Vagina (tissue), 2 donors: ENCODE results near the gene CZIB.

Experiments used
- CTCF ChIP-seq, 3 experiments: fragments of 450-650 bp in 2 of 3; fragments of 200-600 bp in 1 of 3; sonication (generic) in 1 of 3; IDR thresholded peaks; one replicate each; pipeline ENCODE4 v1.5.1; 2017 to 2019; ENCODE audit warnings: antibody characterized with exemption in 3 of 3, mild to moderate bottlenecking in 2 of 3, moderate library complexity in 2 of 3
- POLR2A ChIP-seq, 2 donors: fragments of 450-650 bp; IDR thresholded peaks; one replicate each; pipeline ENCODE4 v1.6.1; 2017; ENCODE audit warnings: antibody characterized with exemption in 2 of 2, mild to moderate bottlenecking in 2 of 2, moderate library complexity in 2 of 2

- TF ChIP-seq CTCF (IDR thresholded peaks at IDR 0.05) (no peak), POLR2A (IDR thresholded peaks at IDR 0.05) (no peak)
These were observed 22.9 kb downstream of the CZIB start for GRCh38 chr1:53197291-53198200.
